ENCODE results near the gene TIPARP.
"Not testable (repeated sequence)": the region's sequence is repeated elsewhere in the genome, so short reads cannot be mapped to it uniquely, and the experiment has no call there.

TIPARP gene

DNA sequence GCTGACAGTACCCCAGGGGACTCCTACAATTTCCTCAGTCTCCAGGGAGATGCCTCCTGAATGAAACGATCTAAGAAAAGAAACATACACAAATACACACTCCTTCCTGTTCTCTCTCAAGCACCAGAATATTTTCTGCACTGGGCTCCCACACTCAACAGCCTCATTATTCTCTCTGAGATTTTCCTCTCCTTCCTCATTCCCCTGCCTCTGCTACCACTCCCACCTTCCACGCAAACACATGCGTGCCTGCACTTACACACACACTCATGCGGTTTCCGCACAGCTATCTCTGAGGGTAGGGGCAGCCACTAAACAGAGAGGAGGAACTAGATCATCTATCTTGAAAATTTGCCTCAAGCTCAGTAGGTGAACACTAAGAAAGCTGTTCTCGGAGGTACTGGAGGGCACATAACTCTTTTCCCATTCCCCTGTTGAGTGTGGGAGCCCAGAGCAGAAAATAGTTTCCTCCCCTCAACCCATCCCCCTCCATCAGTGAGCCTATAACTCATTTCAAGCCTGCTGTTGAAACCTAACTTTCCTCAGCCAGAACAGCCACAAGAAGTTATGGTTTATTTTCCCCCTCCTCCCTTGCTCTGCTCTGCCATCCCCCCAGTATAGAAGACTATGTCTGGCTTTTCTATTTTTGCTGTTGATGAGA, 30.5 kb upstream of the TIPARP start:
- no peak for DNase-seq (ENCODE audit: low spot score)
- CTCF ChIA-PET: interaction anchor here (1.1 kb wide), 1 partner anchor 30 kb away, joined by 5 read pairs; no protein-coding TSS in a partner anchor

DNA sequence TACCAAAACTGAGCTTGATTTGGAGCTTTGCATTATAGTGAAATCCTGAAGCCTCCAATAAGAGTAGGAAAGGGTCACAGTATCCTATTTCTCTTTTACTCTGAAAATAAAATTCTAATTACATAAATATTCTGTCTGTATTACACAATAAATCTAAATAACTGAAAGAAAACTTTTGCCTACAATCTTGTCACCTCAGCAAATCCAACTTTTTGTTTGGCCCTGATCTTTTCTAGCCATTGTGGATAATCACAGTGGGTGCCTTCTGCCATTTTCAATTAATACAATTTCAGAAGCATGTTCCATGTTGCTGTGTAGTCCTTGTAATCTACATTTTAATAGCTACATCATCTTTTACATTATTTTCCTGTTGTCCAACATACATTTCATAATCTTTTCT, 29.4 kb upstream of the TIPARP start:
- TF ChIP-seq, protein P1, sequence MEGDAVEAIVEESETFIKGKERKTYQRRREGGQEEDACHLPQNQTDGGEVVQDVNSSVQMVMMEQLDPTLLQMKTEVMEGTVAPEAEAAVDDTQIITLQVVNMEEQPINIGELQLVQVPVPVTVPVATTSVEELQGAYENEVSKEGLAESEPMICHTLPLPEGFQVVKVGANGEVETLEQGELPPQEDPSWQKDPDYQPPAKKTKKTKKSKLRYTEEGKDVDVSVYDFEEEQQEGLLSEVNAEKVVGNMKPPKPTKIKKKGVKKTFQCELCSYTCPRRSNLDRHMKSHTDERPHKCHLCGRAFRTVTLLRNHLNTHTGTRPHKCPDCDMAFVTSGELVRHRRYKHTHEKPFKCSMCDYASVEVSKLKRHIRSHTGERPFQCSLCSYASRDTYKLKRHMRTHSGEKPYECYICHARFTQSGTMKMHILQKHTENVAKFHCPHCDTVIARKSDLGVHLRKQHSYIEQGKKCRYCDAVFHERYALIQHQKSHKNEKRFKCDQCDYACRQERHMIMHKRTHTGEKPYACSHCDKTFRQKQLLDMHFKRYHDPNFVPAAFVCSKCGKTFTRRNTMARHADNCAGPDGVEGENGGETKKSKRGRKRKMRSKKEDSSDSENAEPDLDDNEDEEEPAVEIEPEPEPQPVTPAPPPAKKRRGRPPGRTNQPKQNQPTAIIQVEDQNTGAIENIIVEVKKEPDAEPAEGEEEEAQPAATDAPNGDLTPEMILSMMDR (conservative IDR thresholded peaks at IDR 0.05; ENCODE audit: low read depth): no peak
- ChIA-PET POLR2A (ENCODE audit: low non-redundant PET) (no interaction called here), CTCF (interaction anchor here (0.7 to 1.1 kb wide), 3 partner anchors 29 to 442 kb away, joined by 3 to 5 read pairs (median 3); no protein-coding TSS in a partner anchor)
- H3K27ac ChIP-seq: no peak overlapping the region
- no peak for DNase-seq (ENCODE audit: low spot score)

More for the DNA sequence above, 30.5 kb upstream of the TIPARP start:
- POLR2A ChIA-PET (ENCODE audit: low non-redundant PET): no interaction called here
- TF ChIP-seq, protein P1 (conservative IDR thresholded peaks at IDR 0.05; ENCODE audit: low read depth): no peak
- no peak overlapping the region for H3K27ac ChIP-seq

DNA sequence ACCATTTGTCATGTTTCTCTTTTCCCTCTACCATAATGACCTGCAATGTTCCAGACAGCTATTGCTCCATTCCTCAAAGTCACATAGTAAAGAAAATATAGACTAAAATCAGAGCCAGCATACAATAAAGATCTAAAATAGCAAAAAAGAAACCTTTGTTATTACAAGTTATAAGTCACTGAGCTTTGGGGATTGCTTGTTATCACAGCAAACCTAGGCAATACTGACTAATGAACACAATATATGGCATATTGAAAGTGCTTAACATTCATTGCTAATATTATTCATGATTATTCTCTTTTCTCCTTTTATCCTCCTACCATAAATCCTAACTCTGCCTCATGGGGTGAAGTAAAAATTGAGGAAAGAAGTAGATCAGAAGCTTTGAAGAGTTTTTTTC, 27.4 kb upstream of the TIPARP start:
- TF ChIP-seq, protein P1 (conservative IDR thresholded peaks at IDR 0.05; ENCODE audit: low read depth): no peak
- CTCF ChIA-PET: no interaction called here
- no peak for DNase-seq (ENCODE audit: low spot score)
- POLR2A ChIA-PET (ENCODE audit: low non-redundant PET): no interaction called here
- no peak overlapping the region for H3K27ac ChIP-seq

DNA sequence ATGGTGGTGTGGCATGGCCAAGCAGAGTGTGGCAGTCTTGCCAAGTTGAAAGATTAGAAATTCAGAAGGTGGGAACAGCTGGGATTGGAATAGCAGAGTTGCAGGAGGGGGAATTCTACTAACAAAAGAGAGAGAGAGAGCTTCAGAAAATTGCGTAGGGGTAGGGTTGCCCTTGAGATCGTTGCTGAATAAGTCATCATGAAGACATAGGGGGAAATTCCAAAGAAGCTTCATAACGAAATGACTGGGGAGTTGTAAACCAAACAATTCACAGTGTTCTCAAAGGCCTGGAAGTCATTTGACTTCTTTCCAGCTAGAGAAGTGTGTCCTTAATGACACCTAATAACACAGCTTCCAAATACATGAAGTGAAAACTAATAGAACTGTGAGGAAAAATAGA, 26.3 kb upstream of the TIPARP start:
- CTCF ChIA-PET: interaction anchor here (0.6 kb wide), 1 partner anchor 604 kb away, joined by 3 read pairs; no protein-coding TSS in a partner anchor
- no peak overlapping the region for H3K27ac ChIP-seq
- POLR2A ChIA-PET (ENCODE audit: low non-redundant PET): no interaction called here
- TF ChIP-seq, protein P1 (conservative IDR thresholded peaks at IDR 0.05; ENCODE audit: low read depth): no peak
- DNase-seq (ENCODE audit: low spot score): no peak

DNA sequence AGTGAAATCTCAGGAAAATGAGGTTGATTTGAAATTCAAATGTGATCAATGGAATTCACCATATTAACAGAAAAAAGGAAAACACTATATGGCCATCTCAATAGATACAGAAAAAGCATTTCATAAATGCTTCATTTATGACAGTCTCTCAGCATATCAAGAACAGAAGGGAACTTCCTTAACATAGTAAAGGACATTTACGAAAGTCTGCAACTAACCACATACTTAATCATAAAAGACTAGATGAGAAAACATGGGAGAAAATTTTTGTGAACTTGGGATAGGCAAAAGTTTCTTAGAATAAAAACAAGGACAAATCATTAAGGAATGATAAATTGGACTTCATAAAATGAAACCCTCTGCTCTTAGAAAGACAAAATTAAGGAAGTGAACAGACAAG, 24.7 kb upstream of the TIPARP start:
- ChIA-PET CTCF (no interaction called here), POLR2A (ENCODE audit: low non-redundant PET) (no interaction called here)
- TF ChIP-seq, protein P1 (conservative IDR thresholded peaks at IDR 0.05; ENCODE audit: low read depth): no peak
- DNase-seq (ENCODE audit: low spot score): no peak
- no peak overlapping the region for H3K27ac ChIP-seq

DNA sequence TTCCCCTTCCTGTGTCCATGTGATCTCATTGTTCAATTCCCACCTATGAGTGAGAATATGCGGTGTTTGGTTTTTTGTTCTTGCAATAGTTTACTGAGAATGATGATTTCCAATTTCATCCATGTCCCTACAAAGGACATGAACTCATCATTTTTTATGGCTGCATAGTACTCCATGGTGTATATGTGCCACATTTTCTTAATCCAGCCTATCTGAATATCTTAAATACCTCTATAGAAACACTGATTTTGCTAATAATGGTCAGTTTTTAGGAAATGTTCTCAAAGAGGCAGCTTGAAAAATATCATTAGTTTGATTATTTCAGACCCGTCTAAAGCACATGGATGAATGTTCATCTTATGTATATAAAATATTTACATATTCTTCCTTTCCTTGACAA, 21.7 kb upstream of the TIPARP start:
- H3K27ac ChIP-seq; POLR2A ChIA-PET (ENCODE audit: low non-redundant PET); DNase-seq (ENCODE audit: low spot score): not testable (repeated sequence)
- CTCF ChIA-PET: interaction anchor here (0.5 to 1.0 kb wide), 2 partner anchors 21 to 30 kb away, joined by 3 to 5 read pairs; no protein-coding TSS in a partner anchor

DNA sequence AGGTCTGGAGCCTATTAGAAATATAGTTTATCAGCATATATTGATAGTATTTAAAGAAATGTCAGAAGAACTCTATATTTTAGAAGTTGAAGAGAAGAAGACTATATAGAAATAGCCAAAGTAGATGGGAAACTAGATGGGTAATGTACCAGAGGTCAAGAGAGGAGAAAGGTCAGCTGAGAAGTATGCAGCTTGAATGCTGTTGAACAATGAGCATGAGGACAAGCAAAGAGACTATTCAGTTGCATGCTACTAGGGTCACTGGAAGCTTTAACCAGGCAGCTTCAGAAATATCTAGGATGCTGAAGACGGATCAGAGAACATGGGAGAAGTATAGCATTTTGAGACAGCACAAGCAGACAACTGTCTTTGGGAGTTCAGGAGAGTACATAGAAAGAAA, 19.6 kb upstream of the TIPARP start:
- no peak for DNase-seq (ENCODE audit: low spot score)
- POLR2A ChIA-PET (ENCODE audit: low non-redundant PET): no interaction called here
- no peak overlapping the region for H3K27ac ChIP-seq
- CTCF ChIA-PET: interaction anchor here (0.6 to 0.7 kb wide), 2 partner anchors 1915 to 1997 kb away, joined by 3 read pairs; no protein-coding TSS in a partner anchor
- TF ChIP-seq, protein P1 (conservative IDR thresholded peaks at IDR 0.05; ENCODE audit: low read depth): no peak
